Upper lobe of left lung (tissue), 6 donors: ENCODE results near the gene BCDIN3D. TPM values are rescaled to one million over a fixed set of nuclear protein-coding genes. Genes with fewer than 3 reads are reported as not detected.

ENCODE experiments used
- ATAC-seq, 2 donors: fragments of 200-7000 bp; cut with Tn5 transposase; one replicate each; pipeline ENCODE4 v1.9.1; 2022; ENCODE audit warnings: mild to moderate bottlenecking in 2 of 2, moderate library complexity in 2 of 2; ENCODE audit not compliant: low FRiP score in 2 of 2
- DNase-seq, 2 donors: peaks; one replicate each; pipeline ENCODE4 v3.0.0-alpha.2; 2019 to 2020
- H3K27ac ChIP-seq, 4 donors: fragments of 200-600 bp; sonication (generic); one replicate each; pipeline ENCODE4 v1.5.1; 2016 to 2019
- H3K27me3 ChIP-seq, 4 donors: fragments of 200-600 bp; sonication (generic); one replicate each; pipeline ENCODE4 v1.5.1; 2017 to 2019
- H3K36me3 ChIP-seq, 4 donors: fragments of 200-600 bp; sonication (generic); one replicate each; pipeline ENCODE4 v1.5.1; 2016 to 2019
- H3K4me1 ChIP-seq, 4 donors: fragments of 200-600 bp; sonication (generic); one replicate each; pipeline ENCODE4 v1.5.1; 2018 to 2019
- H3K4me3 ChIP-seq, 4 donors: fragments of 200-600 bp; sonication (generic); one replicate each; pipeline ENCODE4 v1.5.1; 2017 to 2019; ENCODE audit warnings: mild to moderate bottlenecking in 2 of 4, moderate library complexity in 1 of 4
- H3K9me3 ChIP-seq, 4 donors: fragments of 200-600 bp; sonication (generic); one replicate each; pipeline ENCODE4 v1.5.1; 2018 to 2019
- CTCF ChIP-seq, 6 experiments: fragments of 450-650 bp in 4 of 6; fragments of 200-600 bp in 2 of 6; sonication (generic) in 2 of 6; IDR thresholded peaks; one replicate each; pipeline ENCODE4 v1.5.1; 2016 to 2019; ENCODE audit warnings: antibody characterized with exemption in 6 of 6
- EP300 ChIP-seq, 4 donors: sonication (generic); formaldehyde crosslinking; IDR thresholded peaks; one replicate each; pipeline ENCODE4 v1.5.1; 2017; ENCODE audit warnings: antibody characterized with exemption in 4 of 4, control low read depth in 2 of 4
- POLR2A ChIP-seq, 4 donors: fragments of 450-650 bp; IDR thresholded peaks; one replicate each; pipeline ENCODE4 v1.5.1; 2016 to 2017; ENCODE audit warnings: antibody characterized with exemption in 4 of 4, mild to moderate bottlenecking in 2 of 4
- POLR2AphosphoS5 ChIP-seq, 2 donors: sonication (generic); formaldehyde crosslinking; IDR thresholded peaks; one replicate each; pipeline ENCODE4 v1.5.1; 2017; ENCODE audit warnings: antibody characterized with exemption in 2 of 2
- WGBS, 2 donors: methylation state at CpG; one replicate each; pipeline ENCODE4 v1.1.5; 2017 to 2018; 5-methylcytosine and 5-hydroxymethylcytosine counted together
- total RNA-seq, 6 donors: library from RNA; depleted of rRNA in 4 of 6; stranded (reverse); fragments of >200 nt in 4 of 6; gene quantifications; one replicate each; pipeline versions ENCODE4 v1.1.0 to v1.2.1, GENCODE V29; 2016 to 2021
- donor health status: DM: no; HTN: no; CAD: no; lungs with moderate emphysema.
- donor health status: DM: no; HTN: yes; CAD: no; lungs with severe emphysema.

Gene BCDIN3D
- total RNA-seq, 6 donors from 2014 or later = 0.44 to 4.9 (median 4.2) TPM

- no peak for TF ChIP-seq POLR2AphosphoS5 (IDR thresholded peaks at IDR 0.05)
- no peak for TF ChIP-seq EP300 (IDR thresholded peaks at IDR 0.05)
- no peak for TF ChIP-seq POLR2A (IDR thresholded peaks at IDR 0.05)
- TF ChIP-seq CTCF (IDR thresholded peaks at IDR 0.05) = no peak
- ATAC-seq (no peak), DNase-seq (peak in 1 of 2 donors; percentile 56)
- Histone ChIP-seq H3K27me3 (no peaks in the 10 kb centered on the region), H3K4me3 (no peak overlapping the region), H3K27ac (no peak overlapping the region), H3K9me3 (no peaks in the 10 kb centered on the region), H3K4me1 (no peaks in the 10 kb centered on the region), H3K36me3 (peaks cover 0 to 54% (median 38%) of the 10 kb centered on the region in 4 donors)
- 91 to 96% methylated on average over 7 to 20 of the region's 20 CpGs for WGBS, 2 donors
Observed at GRCh38 chr12:49792181-49792970, 50.5 kb downstream of the BCDIN3D start.

GRCh38 chr12:49791700-49792099 is 51.2 kb downstream of the BCDIN3D start:
- no peaks in the 10 kb centered on the region for H3K27me3 ChIP-seq
- DNase-seq (peak in 1 of 2 donors; percentile 80), ATAC-seq (no peak)
- no peak for TF ChIP-seq EP300 (IDR thresholded peaks at IDR 0.05)
- no peak for TF ChIP-seq CTCF (IDR thresholded peaks at IDR 0.05)
- TF ChIP-seq POLR2A (IDR thresholded peaks at IDR 0.05) = no peak
- TF ChIP-seq POLR2AphosphoS5 (IDR thresholded peaks at IDR 0.05) = no peak
- H3K36me3 ChIP-seq = peaks cover 0 to 47% (median 31%) of the 10 kb centered on the region in 4 donors
- whole genome bisulfite sequencing, 2 donors = 89 to 94% methylated on average over 17 to 21 of the region's 23 CpGs
- no peak overlapping the region for H3K27ac ChIP-seq
- H3K9me3 ChIP-seq = no peaks in the 10 kb centered on the region
- H3K4me1 ChIP-seq = no peaks in the 10 kb centered on the region
- no peak overlapping the region for H3K4me3 ChIP-seq

- Histone ChIP-seq H3K4me3 (no peak overlapping the region), H3K4me1 (no peaks in the 10 kb centered on the region), H3K27me3 (no peaks in the 10 kb centered on the region), H3K9me3 (no peaks in the 10 kb centered on the region), H3K36me3 (peaks cover 0 to 40% (median 24%) of the 10 kb centered on the region in 4 donors), H3K27ac (no peak overlapping the region)
- TF ChIP-seq CTCF (IDR thresholded peaks at IDR 0.05) (no peak), POLR2AphosphoS5 (IDR thresholded peaks at IDR 0.05) (no peak)
- no peak for ATAC-seq
- peak in 1 of 2 donors; percentile 54 for DNase-seq
- 75 to 87% methylated on average over 19 to 21 of the region's 22 CpGs for WGBS, 2 donors
Observed at GRCh38 chr12:49790741-49791555, 52.0 kb downstream of the BCDIN3D start.

- WGBS, 2 donors = 76 to 88% methylated on average over 2 to 3 of the region's 3 CpGs
- H3K4me3 ChIP-seq = no peak overlapping the region
- ATAC-seq = no peak
- no peak overlapping the region for H3K27ac ChIP-seq
- H3K27me3 ChIP-seq = no peaks in the 10 kb centered on the region
- H3K9me3 ChIP-seq = no peaks in the 10 kb centered on the region
- peaks cover 0 to 31% (median 20%) of the 10 kb centered on the region in 4 donors for H3K36me3 ChIP-seq
- TF ChIP-seq EP300 (IDR thresholded peaks at IDR 0.05) (no peak), POLR2AphosphoS5 (IDR thresholded peaks at IDR 0.05) (no peak)
- DNase-seq = no peak
- H3K4me1 ChIP-seq = peaks cover 0 to 2% (median under 1%) of the 10 kb centered on the region in 4 donors
Observed at GRCh38 chr12:49789992-49790391, 52.9 kb downstream of the BCDIN3D start.

- no peak for DNase-seq
- Histone ChIP-seq H3K4me3 (no peak overlapping the region), H3K4me1 (peaks cover 4 to 13% (median 9%) of the 10 kb centered on the region in 4 donors), H3K36me3 (peaks cover 0 to 20% (median 16%) of the 10 kb centered on the region in 4 donors), H3K9me3 (no peaks in the 10 kb centered on the region), H3K27me3 (no peaks in the 10 kb centered on the region), H3K27ac (no peak overlapping the region)
- 96 to 100% methylated on average over 2 of the region's 2 CpGs for whole genome bisulfite sequencing, 2 donors
- no peak for TF ChIP-seq CTCF (IDR thresholded peaks at IDR 0.05)
- TF ChIP-seq POLR2A (IDR thresholded peaks at IDR 0.05) = no peak
- TF ChIP-seq EP300 (IDR thresholded peaks at IDR 0.05) = no peak
- no peak for ATAC-seq
Observed at GRCh38 chr12:49787672-49788071, 55.2 kb downstream of the BCDIN3D start.
